Mesothelial cell of epicardium (in vitro differentiated cells): ENCODE data around the gene ICA1. TPM values are rescaled to one million over a fixed set of nuclear protein-coding genes. Genes with fewer than 3 reads are reported as not detected.

Experiments used
- DNase-seq, 2 experiments: peaks; one replicate each; pipeline ENCODE4 v3.0.0; 2021; ENCODE audit warnings: low spot score in 2 of 2; ENCODE audit not compliant: unreplicated experiment in 2 of 2
- H3K27ac Mint-ChIP-seq: 2 replicates; pipeline ENCODE4 v1.8.0; 2021; ENCODE audit warnings: mixed read lengths
- H3K27me3 Mint-ChIP-seq: 2 replicates; pipeline ENCODE4 v1.8.0; 2021; ENCODE audit warnings: low read depth, mixed read lengths
- H3K36me3 Mint-ChIP-seq: 2 replicates; pipeline ENCODE4 v1.8.0; 2021; ENCODE audit warnings: mixed read lengths
- H3K4me1 Mint-ChIP-seq: 2 replicates; pipeline ENCODE4 v1.8.0; 2021; ENCODE audit warnings: mixed read lengths
- H3K4me3 Mint-ChIP-seq: 2 replicates; pipeline ENCODE4 v1.8.0; 2021; ENCODE audit warnings: mild to moderate bottlenecking, moderate library complexity, mixed read lengths
- H3K9me3 Mint-ChIP-seq: 2 replicates; pipeline ENCODE4 v1.8.0; 2021; ENCODE audit warnings: mixed read lengths
- CTCF ChIP-seq: fragments of 200-600 bp; sonication (generic); IDR thresholded peaks from one replicate; pipeline ENCODE4 v1.5.0; 2021; ENCODE audit warnings: antibody characterized with exemption; ENCODE audit not compliant: unreplicated experiment
- total RNA-seq: library from RNA; stranded (reverse); gene quantifications from 3 replicates; pipeline ENCODE4 v1.2.1, GENCODE V29; 2021

The ICA1 gene
- total RNA-seq, 1 donor from 2014 or later: 8.2 TPM

GRCh38 chr7:8227261-8227660, 34.7 kb downstream of the ICA1 start:
- no peaks in the 10 kb centered on the region for H3K36me3 Mint-ChIP-seq
- H3K9me3 Mint-ChIP-seq: no peaks in the 10 kb centered on the region
- H3K27ac Mint-ChIP-seq: no peak overlapping the region
- peaks cover 7% of the 10 kb centered on the region for H3K27me3 Mint-ChIP-seq
- H3K4me3 Mint-ChIP-seq: no peak overlapping the region
- H3K4me1 Mint-ChIP-seq: peaks cover 3% of the 10 kb centered on the region
- no peak for DNase-seq
- no peak for TF ChIP-seq CTCF

- Mint-ChIP-seq H3K36me3 (no peaks in the 10 kb centered on the region), H3K27me3 (peaks cover 7% of the 10 kb centered on the region), H3K9me3 (no peaks in the 10 kb centered on the region), H3K27ac (no peak overlapping the region), H3K4me1 (peaks cover 3% of the 10 kb centered on the region), H3K4me3 (no peak overlapping the region)
- no peak for TF ChIP-seq CTCF
- no peak for DNase-seq
Observed at GRCh38 chr7:8226501-8226900, 35.5 kb downstream of the ICA1 start.

- H3K4me3 Mint-ChIP-seq: no peak overlapping the region
- H3K36me3 Mint-ChIP-seq: no peaks in the 10 kb centered on the region
- H3K27ac Mint-ChIP-seq: no peak overlapping the region
- no peak for DNase-seq
- no peaks in the 10 kb centered on the region for H3K9me3 Mint-ChIP-seq
- H3K27me3 Mint-ChIP-seq: peaks cover 5% of the 10 kb centered on the region
- no peak for TF ChIP-seq CTCF
- H3K4me1 Mint-ChIP-seq: peaks cover 8% of the 10 kb centered on the region
Observed at GRCh38 chr7:8221567-8221966, 40.4 kb downstream of the ICA1 start.

GRCh38 chr7:8221101-8221495, 40.9 kb downstream of the ICA1 start:
- TF ChIP-seq CTCF: no peak
- no peak overlapping the region for H3K4me3 Mint-ChIP-seq
- H3K36me3 Mint-ChIP-seq: no peaks in the 10 kb centered on the region
- no peak for DNase-seq
- H3K9me3 Mint-ChIP-seq: no peaks in the 10 kb centered on the region
- H3K27me3 Mint-ChIP-seq: peaks cover 5% of the 10 kb centered on the region
- no peak overlapping the region for H3K27ac Mint-ChIP-seq
- H3K4me1 Mint-ChIP-seq: peaks cover 10% of the 10 kb centered on the region

GRCh38 chr7:8220376-8221100, 41.4 kb downstream of the ICA1 start:
- no peak for DNase-seq
- no peak overlapping the region for H3K4me3 Mint-ChIP-seq
- H3K9me3 Mint-ChIP-seq: no peaks in the 10 kb centered on the region
- H3K27ac Mint-ChIP-seq: no peak overlapping the region
- peaks cover 5% of the 10 kb centered on the region for H3K27me3 Mint-ChIP-seq
- TF ChIP-seq CTCF: no peak
- H3K36me3 Mint-ChIP-seq: no peaks in the 10 kb centered on the region
- H3K4me1 Mint-ChIP-seq: peaks cover 16% of the 10 kb centered on the region
